HL-60 (cell line): ENCODE measurements around the gene DEFB124.
"Not testable (repeated sequence)": the region's sequence is repeated elsewhere in the genome, so short reads cannot be mapped to it uniquely, and the experiment has no call there.

Experiments
- GABPA ChIP-seq: IDR thresholded peaks from 2 replicates; pipeline ENCODE4 v1.6.1; 2012; ENCODE audit warnings: low read depth
- POLR2AphosphoS5 ChIP-seq: IDR thresholded peaks from 2 replicates; pipeline ENCODE4 v1.6.1; 2012; ENCODE audit warnings: low read depth
- TF ChIP-seq, protein P1 (sequence below): IDR thresholded peaks from 2 replicates; pipeline ENCODE4 v1.6.1; 2012; ENCODE audit warnings: low read depth; ENCODE audit not compliant: insufficient replicate concordance
- TF ChIP-seq, protein P2 (sequence below): IDR thresholded peaks from one replicate; pipeline ENCODE4 v1.5.1; 2011; ENCODE audit warnings: low read length, control low read depth, inconsistent platforms; ENCODE audit not compliant: insufficient read depth

DNA sequence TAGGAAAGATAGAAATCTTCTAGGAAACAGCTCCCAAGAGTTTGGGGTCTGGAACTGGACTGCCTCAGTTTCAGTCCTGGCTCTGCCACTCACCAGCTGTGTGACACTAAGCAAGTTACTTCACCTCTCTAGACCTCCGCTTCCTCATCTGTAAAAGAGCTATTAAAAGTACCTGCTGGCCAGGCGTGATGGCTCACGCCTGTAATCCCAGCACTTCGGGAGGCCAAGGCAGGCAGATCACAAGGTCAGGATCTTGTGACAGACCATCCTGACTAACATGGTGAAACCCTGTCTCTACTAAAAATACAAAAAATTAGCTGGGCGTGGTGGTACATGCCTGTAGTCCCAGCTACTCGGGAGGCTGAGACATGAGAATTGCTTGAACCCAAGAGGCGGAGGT lies 46.3 kb upstream of the DEFB124 start:
- TF ChIP-seq, protein P1, sequence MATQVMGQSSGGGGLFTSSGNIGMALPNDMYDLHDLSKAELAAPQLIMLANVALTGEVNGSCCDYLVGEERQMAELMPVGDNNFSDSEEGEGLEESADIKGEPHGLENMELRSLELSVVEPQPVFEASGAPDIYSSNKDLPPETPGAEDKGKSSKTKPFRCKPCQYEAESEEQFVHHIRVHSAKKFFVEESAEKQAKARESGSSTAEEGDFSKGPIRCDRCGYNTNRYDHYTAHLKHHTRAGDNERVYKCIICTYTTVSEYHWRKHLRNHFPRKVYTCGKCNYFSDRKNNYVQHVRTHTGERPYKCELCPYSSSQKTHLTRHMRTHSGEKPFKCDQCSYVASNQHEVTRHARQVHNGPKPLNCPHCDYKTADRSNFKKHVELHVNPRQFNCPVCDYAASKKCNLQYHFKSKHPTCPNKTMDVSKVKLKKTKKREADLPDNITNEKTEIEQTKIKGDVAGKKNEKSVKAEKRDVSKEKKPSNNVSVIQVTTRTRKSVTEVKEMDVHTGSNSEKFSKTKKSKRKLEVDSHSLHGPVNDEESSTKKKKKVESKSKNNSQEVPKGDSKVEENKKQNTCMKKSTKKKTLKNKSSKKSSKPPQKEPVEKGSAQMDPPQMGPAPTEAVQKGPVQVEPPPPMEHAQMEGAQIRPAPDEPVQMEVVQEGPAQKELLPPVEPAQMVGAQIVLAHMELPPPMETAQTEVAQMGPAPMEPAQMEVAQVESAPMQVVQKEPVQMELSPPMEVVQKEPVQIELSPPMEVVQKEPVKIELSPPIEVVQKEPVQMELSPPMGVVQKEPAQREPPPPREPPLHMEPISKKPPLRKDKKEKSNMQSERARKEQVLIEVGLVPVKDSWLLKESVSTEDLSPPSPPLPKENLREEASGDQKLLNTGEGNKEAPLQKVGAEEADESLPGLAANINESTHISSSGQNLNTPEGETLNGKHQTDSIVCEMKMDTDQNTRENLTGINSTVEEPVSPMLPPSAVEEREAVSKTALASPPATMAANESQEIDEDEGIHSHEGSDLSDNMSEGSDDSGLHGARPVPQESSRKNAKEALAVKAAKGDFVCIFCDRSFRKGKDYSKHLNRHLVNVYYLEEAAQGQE: not testable (repeated sequence)
- TF ChIP-seq, protein P2, sequence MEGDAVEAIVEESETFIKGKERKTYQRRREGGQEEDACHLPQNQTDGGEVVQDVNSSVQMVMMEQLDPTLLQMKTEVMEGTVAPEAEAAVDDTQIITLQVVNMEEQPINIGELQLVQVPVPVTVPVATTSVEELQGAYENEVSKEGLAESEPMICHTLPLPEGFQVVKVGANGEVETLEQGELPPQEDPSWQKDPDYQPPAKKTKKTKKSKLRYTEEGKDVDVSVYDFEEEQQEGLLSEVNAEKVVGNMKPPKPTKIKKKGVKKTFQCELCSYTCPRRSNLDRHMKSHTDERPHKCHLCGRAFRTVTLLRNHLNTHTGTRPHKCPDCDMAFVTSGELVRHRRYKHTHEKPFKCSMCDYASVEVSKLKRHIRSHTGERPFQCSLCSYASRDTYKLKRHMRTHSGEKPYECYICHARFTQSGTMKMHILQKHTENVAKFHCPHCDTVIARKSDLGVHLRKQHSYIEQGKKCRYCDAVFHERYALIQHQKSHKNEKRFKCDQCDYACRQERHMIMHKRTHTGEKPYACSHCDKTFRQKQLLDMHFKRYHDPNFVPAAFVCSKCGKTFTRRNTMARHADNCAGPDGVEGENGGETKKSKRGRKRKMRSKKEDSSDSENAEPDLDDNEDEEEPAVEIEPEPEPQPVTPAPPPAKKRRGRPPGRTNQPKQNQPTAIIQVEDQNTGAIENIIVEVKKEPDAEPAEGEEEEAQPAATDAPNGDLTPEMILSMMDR: not testable (repeated sequence)
- TF ChIP-seq GABPA, POLR2AphosphoS5: not testable (repeated sequence)
